Neural crest cell (in vitro differentiated cells): ENCODE results near the gene CNTNAP4. TPM values are rescaled to one million over a fixed set of nuclear protein-coding genes. Genes with fewer than 3 reads are reported as not detected.

Experiments used
- DNase-seq: peaks from one replicate; pipeline ENCODE4 v3.0.0; 2021; ENCODE audit warnings: low read depth, mixed read lengths, low spot score
- H3K27ac Mint-ChIP-seq: one replicate; pipeline ENCODE4 v1.8.0; 2021; ENCODE audit warnings: mild to moderate bottlenecking, mixed read lengths; ENCODE audit not compliant: unreplicated experiment
- H3K27me3 Mint-ChIP-seq: 2 replicates; pipeline ENCODE4 v1.8.0; 2021; ENCODE audit warnings: low read depth, mild to moderate bottlenecking, mixed read lengths
- H3K36me3 Mint-ChIP-seq: 2 replicates; pipeline ENCODE4 v1.8.0; 2021; ENCODE audit warnings: low read depth, mild to moderate bottlenecking, mixed read lengths
- H3K4me1 Mint-ChIP-seq: 2 replicates; pipeline ENCODE4 v1.8.0; 2021; ENCODE audit warnings: mixed read lengths
- H3K4me3 Mint-ChIP-seq: one replicate; pipeline ENCODE4 v1.8.0; 2021; ENCODE audit warnings: mild to moderate bottlenecking, mixed read lengths
- H3K9me3 Mint-ChIP-seq: 2 replicates; pipeline ENCODE4 v1.8.0; 2021; ENCODE audit warnings: mixed read lengths
- CTCF ChIP-seq: fragments of 200-600 bp; sonication (generic); conservative IDR thresholded peaks from 2 replicates; pipeline ENCODE4 v1.5.0; 2021; ENCODE audit warnings: antibody characterized with exemption, mild to moderate bottlenecking
- total RNA-seq: library from RNA; stranded (reverse); gene quantifications from 2 replicates; pipeline ENCODE4 v1.2.1, GENCODE V29; 2021

The CNTNAP4 gene
- total RNA-seq, 1 donor from 2014 or later: 0.07 TPM

DNA sequence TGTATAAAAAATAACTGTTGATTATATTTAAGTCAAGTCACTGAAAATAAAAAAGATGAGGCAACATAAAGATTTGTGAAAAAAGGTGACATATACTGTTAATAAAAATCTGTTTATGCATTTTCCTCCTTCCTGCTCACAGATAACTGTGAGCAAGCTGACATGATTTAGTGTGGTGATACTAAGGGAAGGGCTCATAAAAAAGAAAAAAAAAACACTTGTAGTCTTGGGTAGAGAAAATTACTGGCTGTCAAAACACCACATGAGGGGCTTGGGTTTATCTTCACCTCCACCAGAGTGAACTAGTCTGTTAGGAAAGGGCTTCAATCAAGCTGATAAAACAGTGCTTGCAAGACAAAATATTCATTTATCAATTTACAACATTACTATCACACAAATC, 247.6 kb downstream of the CNTNAP4 start:
- H3K4me3 Mint-ChIP-seq: no peak overlapping the region
- H3K4me1 Mint-ChIP-seq: peaks cover 12% of the 10 kb centered on the region
- H3K36me3 Mint-ChIP-seq: no peaks in the 10 kb centered on the region
- no peaks in the 10 kb centered on the region for H3K9me3 Mint-ChIP-seq
- no peaks in the 10 kb centered on the region for H3K27me3 Mint-ChIP-seq
- TF ChIP-seq CTCF: no peak
- H3K27ac Mint-ChIP-seq: no peak overlapping the region
- DNase-seq: no peak

GRCh38 chr16:76527244-76527643, 250.0 kb downstream of the CNTNAP4 start:
- H3K9me3 Mint-ChIP-seq: no peaks in the 10 kb centered on the region
- H3K4me1 Mint-ChIP-seq: peaks cover 12% of the 10 kb centered on the region
- H3K27me3 Mint-ChIP-seq: no peaks in the 10 kb centered on the region
- no peak overlapping the region for H3K27ac Mint-ChIP-seq
- H3K4me3 Mint-ChIP-seq: no peak overlapping the region
- no peaks in the 10 kb centered on the region for H3K36me3 Mint-ChIP-seq
- no peak for TF ChIP-seq CTCF
- no peak for DNase-seq

GRCh38 chr16:76529120-76529519, 251.9 kb downstream of the CNTNAP4 start:
- Mint-ChIP-seq H3K27ac (no peak overlapping the region), H3K4me3 (no peak overlapping the region), H3K4me1 (peaks cover 12% of the 10 kb centered on the region), H3K36me3 (no peaks in the 10 kb centered on the region), H3K27me3 (no peaks in the 10 kb centered on the region), H3K9me3 (peaks cover 5% of the 10 kb centered on the region)
- no peak for TF ChIP-seq CTCF
- DNase-seq: no peak

GRCh38 chr16:76531236-76531635, 254.0 kb downstream of the CNTNAP4 start:
- Mint-ChIP-seq H3K36me3 (no peaks in the 10 kb centered on the region), H3K4me3 (no peak overlapping the region), H3K27me3 (no peaks in the 10 kb centered on the region), H3K27ac (no peak overlapping the region), H3K4me1 (peaks cover 12% of the 10 kb centered on the region), H3K9me3 (peaks cover 7% of the 10 kb centered on the region)
- TF ChIP-seq CTCF: no peak
- no peak for DNase-seq

GRCh38 chr16:76532188-76532973, 255.2 kb downstream of the CNTNAP4 start:
- no peak overlapping the region for H3K27ac Mint-ChIP-seq
- no peak overlapping the region for H3K4me3 Mint-ChIP-seq
- H3K4me1 Mint-ChIP-seq: peaks cover 12% of the 10 kb centered on the region
- no peak for DNase-seq
- no peaks in the 10 kb centered on the region for H3K36me3 Mint-ChIP-seq
- peaks cover 7% of the 10 kb centered on the region for H3K9me3 Mint-ChIP-seq
- no peak for TF ChIP-seq CTCF
- no peaks in the 10 kb centered on the region for H3K27me3 Mint-ChIP-seq
